Gastrocnemius medialis (tissue), 4 donors: ENCODE results near the gene EIF3L. TPM values are rescaled to one million over a fixed set of nuclear protein-coding genes. Genes with fewer than 3 reads are reported as not detected.
A peak's percentile ranks its signal among the peaks of the same experiment; 100 is the strongest.

Source experiments
- ATAC-seq, 2 donors: fragments of 150-250 bp; one replicate each; pipeline ENCODE4 v1.9.1; 2016
- DNase-seq, 2 donors: peaks; one replicate each; pipeline ENCODE4 v3.0.0-alpha.2; 2019
- H3K27ac ChIP-seq, 4 donors: fragments of 200-600 bp; sonication (generic); 1 replicate in 1 of 4; 2 replicates in 3 of 4; pipeline ENCODE4 v1.5.1; 2016 to 2018; ENCODE audit warnings: mild to moderate bottlenecking in 2 of 4, moderate library complexity in 1 of 4
- H3K27me3 ChIP-seq, 3 donors: fragments of 200-600 bp; sonication (generic) in 2 of 3; 1 replicate in 1 of 3; 2 replicates in 2 of 3; pipeline versions ENCODE4 v1.5.1 to v1.6.0; 2016 to 2019; ENCODE audit warnings: mild to moderate bottlenecking in 1 of 3, moderate library complexity in 1 of 3
- H3K36me3 ChIP-seq, 2 donors: fragments of 200-600 bp; sonication (generic) in 1 of 2; one replicate each; pipeline ENCODE4 v1.5.1; 2017 to 2018
- H3K4me1 ChIP-seq, 2 donors: fragments of 200-600 bp; sonication (generic) in 1 of 2; one replicate each; pipeline ENCODE4 v1.5.1; 2016 to 2017; ENCODE audit warnings: mild to moderate bottlenecking in 2 of 2
- H3K4me3 ChIP-seq, 4 donors: fragments of 200-600 bp; sonication (generic) in 3 of 4; 1 replicate in 1 of 4; 2 replicates in 3 of 4; pipeline ENCODE4 v1.5.1; 2016 to 2019; ENCODE audit warnings: mild to moderate bottlenecking in 2 of 4
- H3K9me3 ChIP-seq, 3 donors: fragments of 200-600 bp; sonication (generic) in 2 of 3; 1 replicate in 1 of 3; 2 replicates in 2 of 3; pipeline ENCODE4 v1.5.1; 2016 to 2019
- POLR2A ChIP-seq, 2 donors: fragments of 450-650 bp; IDR thresholded peaks; one replicate each; pipeline ENCODE4 v1.6.1; 2017; ENCODE audit warnings: antibody characterized with exemption in 2 of 2, mild to moderate bottlenecking in 2 of 2, moderate library complexity in 2 of 2
- in situ Hi-C, 4 donors: fragments of 200-750 bp; cut with MboI; loops; one replicate each; pipeline versions ENCODE4 v1.15.0 to v1.8.0; 2017; ENCODE audit warnings: low sequenced_read_pairs in 4 of 4
- intact Hi-C: fragments of 100-400 bp; cut with DNase I; formaldehyde crosslinking; loops from one replicate; pipeline ENCODE4 v1.15.1; 2023; ENCODE audit warnings: low total_unique reads
- total RNA-seq, 4 donors: library from RNA; depleted of rRNA; stranded (reverse); fragments of >200 nt; gene quantifications; one replicate each; pipeline versions ENCODE4 v1.1.0 to v1.2.3, GENCODE V29; 2016
- TF ChIP-seq, protein P1 (sequence below), 5 experiments: fragments of 450-650 bp in 3 of 5; fragments of 200-600 bp in 2 of 5; sonication (generic) in 2 of 5; IDR thresholded peaks in 4 of 5; conservative IDR thresholded peaks in 1 of 5; 1 replicate in 4 of 5; 2 replicates in 1 of 5; pipeline ENCODE4 v1.5.1; 2016 to 2019; ENCODE audit warnings: antibody characterized with exemption in 5 of 5, mild to moderate bottlenecking in 3 of 5, moderate library complexity in 3 of 5

EIF3L gene
- total RNA-seq, 4 donors from 2014 or later: 291 to 406 (median 343) TPM

- TF ChIP-seq, protein P1, sequence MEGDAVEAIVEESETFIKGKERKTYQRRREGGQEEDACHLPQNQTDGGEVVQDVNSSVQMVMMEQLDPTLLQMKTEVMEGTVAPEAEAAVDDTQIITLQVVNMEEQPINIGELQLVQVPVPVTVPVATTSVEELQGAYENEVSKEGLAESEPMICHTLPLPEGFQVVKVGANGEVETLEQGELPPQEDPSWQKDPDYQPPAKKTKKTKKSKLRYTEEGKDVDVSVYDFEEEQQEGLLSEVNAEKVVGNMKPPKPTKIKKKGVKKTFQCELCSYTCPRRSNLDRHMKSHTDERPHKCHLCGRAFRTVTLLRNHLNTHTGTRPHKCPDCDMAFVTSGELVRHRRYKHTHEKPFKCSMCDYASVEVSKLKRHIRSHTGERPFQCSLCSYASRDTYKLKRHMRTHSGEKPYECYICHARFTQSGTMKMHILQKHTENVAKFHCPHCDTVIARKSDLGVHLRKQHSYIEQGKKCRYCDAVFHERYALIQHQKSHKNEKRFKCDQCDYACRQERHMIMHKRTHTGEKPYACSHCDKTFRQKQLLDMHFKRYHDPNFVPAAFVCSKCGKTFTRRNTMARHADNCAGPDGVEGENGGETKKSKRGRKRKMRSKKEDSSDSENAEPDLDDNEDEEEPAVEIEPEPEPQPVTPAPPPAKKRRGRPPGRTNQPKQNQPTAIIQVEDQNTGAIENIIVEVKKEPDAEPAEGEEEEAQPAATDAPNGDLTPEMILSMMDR (IDR thresholded peaks at IDR 0.05 in 4 of 5, conservative IDR thresholded peaks at IDR 0.05 in 1 of 5): no peak
- TF ChIP-seq POLR2A (IDR thresholded peaks at IDR 0.05): no peak
- H3K36me3 ChIP-seq: peaks cover 0 to 7% of the 10 kb centered on the region in 2 donors
- peak in 1 of 2 donors; percentile 33 for ATAC-seq
- no peaks in the 10 kb centered on the region for H3K9me3 ChIP-seq
- intact Hi-C loops: no loop called here
- in situ Hi-C loops: loop anchor here in 2 of 4 donors (5.0 to 25.0 kb wide), 2 partner anchors 37 to 137 kb away; partner anchors contain the start of genes C22orf23 (in 1 of the 2) and POLR2F (in 1 of the 2)
- no peak overlapping the region for H3K27ac ChIP-seq
- peaks cover 7% of the 10 kb centered on the region in 2 donors for H3K4me1 ChIP-seq
- H3K27me3 ChIP-seq: no peaks in the 10 kb centered on the region
- peak overlapping the region in 3 of 4 donors; percentile 7 to 38 (median 26) for H3K4me3 ChIP-seq
- no peak for DNase-seq
These were observed 24.3 kb upstream of the EIF3L start for GRCh38 chr22:37824674-37825641.

GRCh38 chr22:37827056-37827455 lies 22.2 kb upstream of the EIF3L start:
- Histone ChIP-seq H3K27ac (peak overlapping the region; percentile 13 to 66 (median 31)), H3K4me1 (peaks cover 7% of the 10 kb centered on the region in 2 donors), H3K9me3 (no peaks in the 10 kb centered on the region), H3K27me3 (no peaks in the 10 kb centered on the region), H3K36me3 (peaks cover 0 to 28% of the 10 kb centered on the region in 2 donors), H3K4me3 (no peak overlapping the region)
- intact Hi-C loops (no loop called here), in situ Hi-C loops (no loop called here)
- DNase-seq (peak in 1 of 2 donors; percentile 54), ATAC-seq (peak; percentile 59 to 60)
- TF ChIP-seq, protein P1 (IDR thresholded peaks at IDR 0.05 in 4 of 5, conservative IDR thresholded peaks at IDR 0.05 in 1 of 5): no peak
- TF ChIP-seq POLR2A (IDR thresholded peaks at IDR 0.05): no peak

- intact Hi-C loops: no loop called here
- no peak for TF ChIP-seq POLR2A (IDR thresholded peaks at IDR 0.05)
- TF ChIP-seq, protein P1 (IDR thresholded peaks at IDR 0.05 in 4 of 5, conservative IDR thresholded peaks at IDR 0.05 in 1 of 5): no peak
- in situ Hi-C loops: no loop called here
These were observed 19.0 kb upstream of the EIF3L start for GRCh38 chr22:37830093-37830842.

DNA sequence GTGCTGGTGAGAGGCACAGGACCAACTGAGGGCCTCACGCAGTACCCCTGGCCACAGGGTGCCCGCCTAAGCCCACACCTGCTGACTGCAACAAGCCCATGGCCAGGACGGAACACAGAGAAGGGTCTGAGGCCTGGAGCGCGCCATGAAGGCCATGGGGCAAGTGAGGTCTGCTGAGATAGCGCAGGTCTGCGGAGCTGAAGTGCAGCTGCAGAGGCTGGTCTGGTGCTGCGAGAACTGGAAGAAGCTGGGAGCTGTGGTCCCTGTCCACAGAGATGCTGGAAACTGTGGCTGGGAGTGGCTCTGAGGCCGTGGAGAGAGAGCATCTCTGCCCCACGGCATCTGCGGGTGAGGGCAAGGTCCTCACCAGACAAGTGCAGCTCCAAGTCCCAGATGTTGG lies 17.7 kb upstream of the EIF3L start:
- Histone ChIP-seq H3K27ac (no peak overlapping the region), H3K27me3 (no peaks in the 10 kb centered on the region), H3K4me3 (no peak overlapping the region), H3K9me3 (no peaks in the 10 kb centered on the region), H3K36me3 (peaks cover 0 to 57% of the 10 kb centered on the region in 2 donors), H3K4me1 (peaks cover 7% of the 10 kb centered on the region in 2 donors)
- intact Hi-C loops (no loop called here), in situ Hi-C loops (no loop called here)
- TF ChIP-seq, protein P1 (IDR thresholded peaks at IDR 0.05 in 4 of 5, conservative IDR thresholded peaks at IDR 0.05 in 1 of 5): no peak
- TF ChIP-seq POLR2A (IDR thresholded peaks at IDR 0.05): no peak
- DNase-seq: no peak
- no peak for ATAC-seq

More at GRCh38 chr22:37830093-37830842, 19.0 kb upstream of the EIF3L start:
- Histone ChIP-seq H3K9me3 (no peaks in the 10 kb centered on the region), H3K4me1 (peaks cover 7% of the 10 kb centered on the region in 2 donors), H3K4me3 (no peak overlapping the region), H3K27me3 (no peaks in the 10 kb centered on the region), H3K27ac (no peak overlapping the region), H3K36me3 (peaks cover 0 to 52% of the 10 kb centered on the region in 2 donors)
- DNase-seq (no peak), ATAC-seq (no peak)
